Measurements from ENCODE around the gene SH3PXD2A. TPM values are rescaled to one million over a fixed set of nuclear protein-coding genes. Genes with fewer than 3 reads are reported as not detected.
A peak's percentile ranks its signal among the peaks of the same experiment; 100 is the strongest.

SH3PXD2A gene
- total RNA-seq, 1 experiment from 2014 or later: 4.5 TPM

DNA sequence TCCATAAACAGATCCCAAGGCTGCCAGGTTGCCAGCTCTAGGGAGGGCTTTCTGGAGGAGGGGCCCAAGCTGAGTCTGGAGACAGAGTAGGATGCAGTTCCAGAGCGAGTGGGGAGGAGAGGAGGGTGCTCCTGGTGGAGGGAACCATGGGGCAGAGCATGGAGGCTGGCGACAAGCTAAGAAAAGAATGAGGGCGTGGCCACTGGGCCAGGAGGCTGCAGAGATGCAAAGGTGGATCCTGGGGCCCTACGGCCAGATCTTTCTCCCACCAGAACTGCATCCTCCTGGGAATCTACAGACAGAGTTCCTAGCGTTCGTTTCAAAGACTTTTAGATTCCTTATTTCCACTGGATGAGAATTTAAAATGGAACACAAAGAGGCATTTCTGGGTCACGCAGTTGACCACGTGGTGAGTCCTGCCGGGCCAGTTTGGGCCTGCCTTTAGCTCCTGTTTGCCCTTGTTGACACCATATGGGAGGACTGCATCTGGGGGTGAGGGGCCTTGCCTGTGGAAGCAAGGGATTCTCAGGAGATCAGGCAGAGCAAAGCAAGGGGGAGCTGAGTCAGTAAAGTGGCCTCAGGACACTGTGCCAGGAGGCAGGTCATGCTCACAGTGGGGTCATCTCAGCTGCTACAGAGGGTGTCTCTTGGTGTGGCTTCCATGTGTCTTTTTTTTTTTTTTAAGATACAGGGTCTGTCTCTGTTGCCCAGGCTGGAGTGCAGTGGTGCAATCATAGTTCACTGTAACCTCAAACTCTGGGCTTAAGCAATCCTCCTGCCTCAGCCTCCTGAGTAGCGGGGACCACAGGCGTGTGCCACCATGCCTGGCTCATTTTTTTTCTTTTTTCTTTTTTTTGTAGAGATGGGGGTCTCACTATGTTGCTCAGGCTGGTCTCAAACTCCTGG, 137.8 kb downstream of the SH3PXD2A start:
- Histone ChIP-seq H4K91ac (ENCODE audit: insufficient read length, low read depth, low read length) (no peak overlapping the region), H3K79me1 (ENCODE audit: insufficient read depth, low read depth, low read length, poor library complexity, severe bottlenecking) (no peaks in the 10 kb centered on the region), H2AFZ (ENCODE audit: low read length) (no peak overlapping the region), H4K5ac (ENCODE audit: insufficient read length, low read depth, low read length) (no peak overlapping the region), H4K8ac (replicated peaks; ENCODE audit: insufficient read length, low read depth, low read length) (no peak overlapping the region), H3K56ac (ENCODE audit: insufficient read length, low read depth, low read length) (no peak overlapping the region), H3K4me2 (ENCODE audit: insufficient read depth, insufficient read length, low read length) (no peak overlapping the region), H3K4me1 (ENCODE audit: insufficient read depth, low read length) (no peaks in the 10 kb centered on the region), H2BK12ac (ENCODE audit: insufficient read length, low read depth, low read length) (no peak overlapping the region), H3K27me3 (ENCODE audit: insufficient read depth, low read length) (no peaks in the 10 kb centered on the region), H3K4ac (ENCODE audit: low read depth, low read length) (no peak overlapping the region), H4K20me1 (ENCODE audit: control insufficient read depth, insufficient read depth, insufficient read length) (no peaks in the 10 kb centered on the region), H3K23ac (ENCODE audit: insufficient read length, low read depth, low read length) (no peak overlapping the region), H2BK120ac (ENCODE audit: low read depth, low read length, poor library complexity, severe bottlenecking) (no peak overlapping the region), H3K23me2 (ENCODE audit: insufficient read length, low read depth, low read length, poor library complexity, severe bottlenecking) (no peaks in the 10 kb centered on the region), H2BK20ac (ENCODE audit: low read depth, low read length, poor library complexity, severe bottlenecking) (no peak overlapping the region), H3K14ac (ENCODE audit: insufficient read depth, low read length) (no peak overlapping the region), H2BK5ac (ENCODE audit: insufficient read length, low read length) (no peak overlapping the region), H3K9ac (ENCODE audit: extremely low read depth, insufficient read length, low read length) (no peak overlapping the region), H3K79me2 (ENCODE audit: insufficient read depth, low read length) (no peaks in the 10 kb centered on the region), H3K27ac (ENCODE audit: insufficient read length, low read depth, low read length) (no peak overlapping the region), H3K9me3 (ENCODE audit: control insufficient read depth, low read depth, low read length) (no peaks in the 10 kb centered on the region), H3T11ph (ENCODE audit: low read length) (no peak overlapping the region), H2BK15ac (ENCODE audit: low read depth, low read length) (no peak overlapping the region), H3K18ac (ENCODE audit: insufficient read length, low read depth, low read length) (no peak overlapping the region), H2AK5ac (ENCODE audit: insufficient read length, low read length) (no peak overlapping the region)
- TF ChIP-seq, protein P1, sequence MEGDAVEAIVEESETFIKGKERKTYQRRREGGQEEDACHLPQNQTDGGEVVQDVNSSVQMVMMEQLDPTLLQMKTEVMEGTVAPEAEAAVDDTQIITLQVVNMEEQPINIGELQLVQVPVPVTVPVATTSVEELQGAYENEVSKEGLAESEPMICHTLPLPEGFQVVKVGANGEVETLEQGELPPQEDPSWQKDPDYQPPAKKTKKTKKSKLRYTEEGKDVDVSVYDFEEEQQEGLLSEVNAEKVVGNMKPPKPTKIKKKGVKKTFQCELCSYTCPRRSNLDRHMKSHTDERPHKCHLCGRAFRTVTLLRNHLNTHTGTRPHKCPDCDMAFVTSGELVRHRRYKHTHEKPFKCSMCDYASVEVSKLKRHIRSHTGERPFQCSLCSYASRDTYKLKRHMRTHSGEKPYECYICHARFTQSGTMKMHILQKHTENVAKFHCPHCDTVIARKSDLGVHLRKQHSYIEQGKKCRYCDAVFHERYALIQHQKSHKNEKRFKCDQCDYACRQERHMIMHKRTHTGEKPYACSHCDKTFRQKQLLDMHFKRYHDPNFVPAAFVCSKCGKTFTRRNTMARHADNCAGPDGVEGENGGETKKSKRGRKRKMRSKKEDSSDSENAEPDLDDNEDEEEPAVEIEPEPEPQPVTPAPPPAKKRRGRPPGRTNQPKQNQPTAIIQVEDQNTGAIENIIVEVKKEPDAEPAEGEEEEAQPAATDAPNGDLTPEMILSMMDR (conservative IDR thresholded peaks at IDR 0.05): no peak
- no CpG with 5 or more reads among the region's 11 CpGs for WGBS (ENCODE audit: extremely low coverage, insufficient read length, low lambda C conversion rate)
- Mint-ChIP-seq H3K4me3 (peak overlapping the region in 1 of 2 experiments; percentile 49; a peak in 2 of 5 replicates), H3K9me3 (no peaks in the 10 kb centered on the region; a peak in 1 of 5 replicates), H3K27me3 (ENCODE audit: low read depth) (no peaks in the 10 kb centered on the region; the same call in 1 of the 2 replicates), H3K4me1 (peaks cover 13 to 30% of the 10 kb centered on the region in 2 experiments), H3K36me3 (ENCODE audit: insufficient read depth in 1 of 3, low read depth in 3 of 3) (no peaks in the 10 kb centered on the region; a peak in 1 of 7 replicates), H3K27ac (peak overlapping the region in 2 of 3 experiments; percentile 55 to 56; a peak in 3 of 7 replicates)
- DNase-seq: peak; percentile 58

Data from H9 (cell line).